Stimulated activated CD8-positive, alpha-beta memory T cell treated with anti-CD3 and anti-CD28 coated beads, Interleukin-4, amount 100 ng/mL, for 4 hours (primary cell): ENCODE data around the gene USP11.
"Not testable (repeated sequence)": the region's sequence is repeated elsewhere in the genome, so short reads cannot be mapped to it uniquely, and the experiment has no call there.

Source experiments
- DNase-seq, 2 donors: peaks; one replicate each; pipeline ENCODE4 v3.0.0-alpha.2; 2020; ENCODE audit warnings: low read depth in 2 of 2, low spot score in 1 of 2

The USP11 gene

DNA sequence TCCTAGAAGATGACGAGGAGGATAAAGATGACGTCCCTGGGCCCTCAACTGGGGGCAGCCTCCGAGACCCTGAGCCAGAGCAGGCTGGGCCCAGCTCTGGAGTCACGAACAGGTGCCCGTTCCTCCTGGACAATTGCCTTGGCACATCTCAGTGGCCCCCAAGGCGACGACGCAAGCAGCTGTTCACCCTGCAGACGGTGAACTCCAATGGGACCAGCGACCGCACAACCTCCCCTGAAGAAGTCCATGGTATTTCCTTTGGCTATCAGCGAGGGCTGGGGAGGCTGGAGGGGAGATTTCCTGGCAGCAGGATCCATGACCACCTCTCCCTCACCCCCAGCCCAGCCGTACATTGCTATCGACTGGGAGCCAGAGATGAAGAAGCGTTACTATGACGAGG, 11.9 kb downstream of the USP11 start:
- DNase-seq = no peak

DNA sequence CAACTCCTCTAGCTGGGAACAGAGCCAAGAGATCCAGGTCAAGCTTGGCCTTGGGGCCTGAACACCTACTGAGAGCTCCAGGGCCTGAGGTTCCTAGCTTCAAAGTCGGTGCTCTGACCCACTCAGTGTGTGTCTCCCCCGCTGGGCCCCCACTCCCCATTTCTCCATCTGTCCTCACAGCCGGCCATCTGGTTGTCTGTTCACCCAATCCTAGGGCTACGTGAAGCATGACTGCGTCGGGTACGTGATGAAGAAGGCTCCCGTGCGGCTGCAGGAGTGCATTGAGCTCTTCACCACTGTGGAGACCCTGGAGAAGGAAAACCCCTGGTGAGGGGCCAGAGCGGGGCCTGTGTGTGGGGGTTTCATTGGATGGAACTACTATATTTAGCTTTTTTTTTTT, 12.3 kb downstream of the USP11 start:
- DNase-seq = no peak

DNA sequence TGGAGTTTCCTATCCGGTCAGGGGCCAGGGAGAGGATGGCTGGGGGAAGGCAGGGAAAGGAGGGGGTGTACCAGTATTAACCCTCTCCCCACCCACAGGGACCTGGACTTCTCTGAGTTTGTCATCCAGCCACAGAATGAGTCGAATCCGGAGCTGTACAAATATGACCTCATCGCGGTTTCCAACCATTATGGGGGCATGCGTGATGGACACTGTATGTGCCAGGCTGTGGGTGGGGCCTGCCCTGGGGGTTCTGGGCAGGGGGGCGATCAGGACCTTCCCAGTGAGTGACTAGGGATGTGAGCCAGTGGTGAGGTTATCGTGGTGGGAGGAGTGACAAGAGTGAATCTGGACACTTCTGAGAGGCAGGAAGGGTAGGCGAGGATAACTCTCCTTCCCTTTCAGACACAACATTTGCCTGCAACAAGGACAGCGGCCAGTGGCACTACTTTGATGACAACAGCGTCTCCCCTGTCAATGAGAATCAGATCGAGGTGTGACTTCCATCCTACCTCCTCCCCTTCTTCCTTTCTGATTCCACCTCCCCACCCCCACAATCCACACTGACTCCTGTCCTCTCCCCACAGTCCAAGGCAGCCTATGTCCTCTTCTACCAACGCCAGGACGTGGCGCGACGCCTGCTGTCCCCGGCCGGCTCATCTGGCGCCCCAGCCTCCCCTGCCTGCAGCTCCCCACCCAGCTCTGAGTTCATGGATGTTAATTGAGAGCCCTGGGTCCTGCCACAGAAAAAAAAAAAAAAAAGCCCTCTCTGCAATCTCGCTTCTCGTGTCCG, 14.6 kb downstream of the USP11 start:
- DNase-seq = no peak

DNA sequence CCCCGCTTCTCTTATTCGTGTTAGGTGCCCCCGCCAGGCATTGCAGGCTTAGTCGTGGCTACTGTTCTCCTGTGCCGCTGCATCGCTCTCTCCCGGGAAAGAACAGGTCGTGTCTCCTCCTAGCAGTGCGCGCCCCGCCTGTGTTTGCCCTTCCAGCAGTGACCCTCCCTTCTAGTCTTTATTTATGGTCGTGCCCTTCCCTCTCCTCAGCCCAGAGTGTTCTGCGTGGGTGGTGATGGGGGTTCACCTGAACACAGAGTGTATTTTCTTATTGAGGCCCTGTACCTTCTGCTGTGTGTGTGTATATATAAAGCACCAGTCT, 15.2 kb downstream of the USP11 start:
- DNase-seq = no peak

DNA sequence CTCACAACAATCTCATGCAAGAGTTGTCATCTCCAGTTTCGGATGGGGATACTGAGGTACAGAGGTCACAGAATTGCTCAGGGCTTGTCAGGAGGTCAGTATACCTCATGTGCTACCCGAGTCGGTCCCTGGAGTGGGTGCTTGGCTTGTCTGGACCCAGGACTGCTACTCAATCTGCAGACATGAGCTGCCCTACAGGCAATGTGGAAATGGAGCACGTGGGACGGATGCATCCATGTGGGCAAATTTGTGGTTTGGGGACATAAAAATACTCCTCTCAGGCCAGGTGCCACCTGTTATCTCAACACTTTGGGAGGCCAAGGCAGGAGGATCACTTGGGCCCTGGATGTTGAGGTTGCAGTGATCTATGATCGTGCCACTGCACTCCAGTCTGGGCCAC, 15.8 kb downstream of the USP11 start:
- DNase-seq = no peak

DNA sequence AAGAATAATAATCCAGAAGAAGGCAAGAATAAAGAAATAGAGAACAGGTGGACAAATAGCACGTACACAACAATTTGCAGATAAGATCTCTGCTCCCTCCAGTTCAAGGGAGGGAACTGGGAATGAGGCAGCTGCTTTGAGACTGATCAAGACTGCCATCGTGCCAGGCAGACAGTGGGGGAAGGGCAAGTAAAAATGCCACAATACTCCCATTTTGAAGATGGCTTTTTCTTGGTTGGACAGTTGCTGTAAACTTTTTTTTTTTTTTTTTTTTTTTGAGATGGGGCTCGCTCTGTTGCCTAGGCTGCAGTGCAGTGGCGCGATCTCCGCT, 17.2 kb downstream of the USP11 start:
- no peak for DNase-seq

DNA sequence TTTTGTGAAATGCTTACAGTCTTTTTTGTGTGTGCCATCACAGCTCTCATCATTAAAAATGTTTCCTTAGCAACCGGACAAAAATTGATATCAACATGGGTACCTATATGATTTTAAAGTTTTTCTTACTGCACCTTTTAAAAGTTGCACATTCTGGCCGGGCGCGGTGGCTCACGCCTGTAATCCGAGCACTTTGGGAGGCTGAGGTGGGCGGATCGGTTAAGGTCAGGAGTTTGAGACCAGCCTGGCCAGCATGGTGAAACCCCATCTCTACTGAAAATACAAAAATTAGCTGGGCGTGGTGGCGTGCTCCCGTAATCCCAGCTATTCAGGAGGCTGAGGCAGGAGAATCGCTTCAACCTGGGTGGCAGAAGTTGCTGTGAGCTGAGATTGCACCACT, 24.8 kb downstream of the USP11 start:
- not testable (repeated sequence) for DNase-seq

DNA sequence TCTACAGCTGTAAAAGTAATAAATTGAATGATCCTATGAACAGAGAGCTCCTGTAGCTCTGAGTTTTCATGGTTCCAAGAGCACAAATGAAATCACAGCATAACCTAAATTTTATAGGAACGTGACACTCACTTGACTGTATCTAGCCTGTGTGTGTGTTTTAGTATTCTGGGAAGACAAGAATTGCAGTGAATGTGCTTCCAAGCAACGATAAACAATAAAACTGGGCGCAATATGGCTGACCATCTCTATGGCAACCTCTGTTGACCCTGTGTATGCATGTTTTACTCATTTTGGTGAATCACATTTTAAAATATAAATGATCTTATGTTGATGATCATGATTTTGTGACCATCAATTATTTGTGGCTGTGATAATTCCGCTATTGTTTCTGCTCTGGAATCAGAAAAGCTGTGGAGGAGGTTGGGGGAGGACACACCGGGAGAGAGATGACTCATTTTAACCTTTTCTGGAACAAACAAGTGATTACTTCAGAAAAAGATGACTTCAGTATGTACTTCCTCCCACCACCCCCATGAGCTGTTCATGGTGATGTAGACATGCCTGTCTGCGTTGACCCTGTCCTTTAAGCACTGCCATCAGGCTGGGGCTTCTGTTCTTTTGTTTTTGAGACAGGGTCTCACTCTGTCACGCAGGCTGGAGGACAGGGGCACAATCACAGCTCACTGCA, 31.8 kb downstream of the USP11 start:
- no peak for DNase-seq

DNA sequence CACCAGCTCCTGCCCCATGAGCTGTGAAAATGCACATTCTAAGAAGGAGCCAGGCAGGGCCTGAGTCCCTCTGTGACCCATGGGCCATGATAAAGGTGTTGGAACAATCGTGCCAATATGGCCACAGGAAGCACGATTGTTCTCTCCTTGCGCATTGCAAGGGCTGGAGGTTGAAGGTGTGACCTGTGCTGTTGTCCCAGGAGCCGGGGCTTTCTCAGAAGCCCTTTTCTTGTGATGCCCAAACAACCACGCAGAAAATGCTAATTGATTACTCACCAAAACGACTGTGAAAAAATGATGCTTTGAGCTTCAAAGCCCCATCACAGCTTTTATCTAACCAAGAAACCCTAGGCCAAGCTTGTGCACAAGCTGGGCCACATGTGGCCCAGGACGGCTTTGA, 33.8 kb downstream of the USP11 start:
- DNase-seq = no peak

DNA sequence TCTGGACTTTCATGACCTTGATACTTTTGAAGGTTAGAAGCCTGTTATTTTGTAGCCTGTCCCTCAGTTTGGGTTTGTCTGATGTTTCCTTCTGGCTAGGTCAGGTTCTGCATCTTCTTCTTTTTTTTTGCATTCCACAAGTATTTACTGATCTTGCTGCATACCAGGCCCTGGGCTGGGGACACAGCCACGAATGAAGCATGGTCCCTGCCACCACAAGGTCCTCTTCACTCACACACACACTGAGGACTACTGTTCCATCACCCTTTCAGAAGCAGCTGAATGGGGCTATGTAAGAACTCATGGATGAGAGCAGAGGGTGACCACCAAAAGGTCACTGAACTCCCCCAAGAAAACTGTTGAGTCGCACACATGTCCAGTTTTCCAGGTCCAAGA, 39.2 kb downstream of the USP11 start:
- DNase-seq = no peak

DNA sequence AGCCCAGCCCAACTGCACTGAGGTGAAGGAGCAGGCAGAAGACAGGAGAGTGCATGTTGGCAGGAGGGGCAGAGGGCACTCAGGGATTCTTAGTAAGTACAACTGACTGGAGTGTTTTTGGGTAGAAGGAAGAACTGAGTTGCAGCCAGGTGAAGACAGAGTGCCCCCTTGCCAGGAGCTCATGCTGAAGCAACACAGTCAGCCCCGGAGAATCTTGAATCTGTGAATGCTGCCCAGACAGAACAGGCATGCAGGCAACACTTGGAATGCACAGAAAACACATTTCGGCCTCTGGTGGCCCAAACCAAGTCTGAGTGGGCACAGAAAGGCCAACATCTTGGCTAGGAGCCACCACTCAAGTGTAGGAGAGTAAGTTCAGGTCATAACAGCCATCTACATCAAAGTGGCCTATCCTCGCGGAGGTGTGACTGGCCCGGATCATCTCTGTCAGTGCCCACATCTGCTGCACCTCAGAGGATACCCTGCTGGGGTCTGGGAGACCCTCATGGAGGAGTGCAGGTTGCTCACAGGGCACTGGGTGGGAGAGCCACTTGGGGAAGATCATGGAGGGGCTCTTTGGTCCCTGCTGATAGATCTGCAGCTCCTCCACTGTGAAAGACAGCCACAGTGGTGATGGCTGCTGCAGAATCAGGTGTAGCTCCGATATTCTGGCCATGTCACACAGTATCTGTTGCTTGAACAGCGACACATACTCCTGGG, 40.4 kb downstream of the USP11 start:
- no peak for DNase-seq

DNA sequence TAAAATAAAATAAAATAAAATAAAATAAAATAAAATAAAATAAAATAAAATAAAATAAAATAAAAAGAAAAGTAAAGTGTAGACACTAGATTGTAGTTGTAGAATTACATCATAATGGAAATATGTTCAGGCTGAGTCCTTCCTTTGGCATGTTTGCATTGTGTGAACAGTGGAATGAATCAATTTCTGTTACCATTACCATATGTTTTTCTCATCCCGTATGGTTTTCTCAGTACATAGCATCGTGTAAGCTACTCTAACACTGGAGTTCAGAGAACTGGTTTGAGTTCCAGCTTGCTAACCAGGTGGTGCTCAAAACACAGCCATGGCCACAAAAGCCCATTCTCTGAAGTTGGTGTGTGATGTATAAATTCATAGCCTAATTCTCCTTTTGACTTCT, 45.9 kb downstream of the USP11 start:
- DNase-seq = no peak

DNA sequence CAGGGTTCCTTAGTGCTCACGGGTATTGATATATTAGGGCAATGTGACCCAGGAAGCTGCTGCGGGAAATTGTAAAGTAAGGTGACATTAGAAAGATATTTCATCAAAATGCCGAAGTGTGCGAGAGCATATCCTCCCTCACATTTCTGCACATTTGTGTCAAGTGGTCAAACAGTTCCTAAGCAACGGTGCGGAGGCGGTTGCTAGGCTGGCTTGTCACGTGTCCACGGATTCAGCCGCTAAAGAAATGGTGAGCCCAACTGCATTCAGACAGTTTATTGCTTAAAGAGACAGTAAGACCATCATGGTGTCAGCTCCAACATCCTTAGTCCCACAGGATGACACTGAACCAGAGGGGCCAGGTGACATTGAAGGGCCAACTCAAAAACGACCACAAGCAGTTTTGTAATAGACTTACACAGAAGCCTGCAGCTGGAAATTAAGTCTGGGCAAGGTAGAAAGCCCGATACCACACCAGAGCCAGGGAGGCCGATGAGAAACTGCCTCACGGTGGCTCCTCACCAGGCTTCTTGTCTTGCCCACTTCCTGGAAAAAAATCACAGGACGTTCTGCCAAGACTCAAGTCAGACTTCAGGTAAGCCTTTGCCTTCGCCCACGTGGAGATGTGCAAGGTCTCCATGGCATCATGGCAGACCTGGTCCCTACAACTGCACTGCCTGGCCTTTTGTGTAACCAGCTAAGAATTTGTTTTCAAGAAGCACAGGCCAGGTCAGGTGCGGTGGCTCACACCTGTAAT, 50.4 kb downstream of the USP11 start:
- DNase-seq = no peak

DNA sequence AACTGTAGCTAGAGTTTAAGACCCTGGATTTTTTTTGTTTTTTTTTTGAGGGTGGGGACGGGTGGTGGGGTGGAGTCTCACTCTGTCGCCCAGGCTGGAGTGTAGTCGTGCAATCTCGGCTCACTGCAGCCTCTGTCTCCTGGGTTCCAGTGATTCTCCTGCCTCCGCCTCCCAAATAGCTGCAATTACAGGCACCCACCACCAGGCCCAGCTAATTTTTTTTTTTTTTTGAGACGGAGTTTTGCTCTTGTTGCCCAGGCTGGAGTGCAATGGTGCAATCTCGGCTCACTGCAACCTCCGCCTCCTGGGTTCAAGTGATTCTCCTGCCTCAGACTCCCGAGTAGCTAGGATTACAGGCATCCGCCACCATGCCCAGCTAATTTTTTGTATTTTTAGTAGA, 51.8 kb downstream of the USP11 start:
- DNase-seq = not testable (repeated sequence)

DNA sequence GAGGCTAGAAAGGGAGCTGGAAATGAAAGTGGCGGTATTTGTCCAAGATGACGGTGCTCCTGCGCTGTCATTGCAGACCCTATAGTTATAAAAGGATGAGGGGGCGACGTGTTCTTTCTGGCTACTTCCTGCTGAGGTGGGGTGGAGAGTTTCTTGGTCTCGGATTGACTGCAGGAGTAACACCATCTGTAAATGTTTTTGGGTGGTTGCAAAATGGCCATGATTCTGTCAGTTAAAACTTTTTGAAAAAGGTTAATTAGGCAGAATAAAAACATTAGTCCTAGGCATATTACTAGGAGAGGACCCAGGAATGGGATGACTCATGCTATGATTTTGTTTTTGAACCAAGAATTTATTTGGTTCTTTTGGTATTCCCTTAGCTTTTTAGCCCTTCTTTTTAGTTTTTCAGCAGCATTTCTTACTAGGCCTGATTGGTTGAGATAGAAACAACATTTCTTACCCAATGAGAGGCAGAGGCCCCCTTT, 53.1 kb downstream of the USP11 start:
- no peak for DNase-seq

DNA sequence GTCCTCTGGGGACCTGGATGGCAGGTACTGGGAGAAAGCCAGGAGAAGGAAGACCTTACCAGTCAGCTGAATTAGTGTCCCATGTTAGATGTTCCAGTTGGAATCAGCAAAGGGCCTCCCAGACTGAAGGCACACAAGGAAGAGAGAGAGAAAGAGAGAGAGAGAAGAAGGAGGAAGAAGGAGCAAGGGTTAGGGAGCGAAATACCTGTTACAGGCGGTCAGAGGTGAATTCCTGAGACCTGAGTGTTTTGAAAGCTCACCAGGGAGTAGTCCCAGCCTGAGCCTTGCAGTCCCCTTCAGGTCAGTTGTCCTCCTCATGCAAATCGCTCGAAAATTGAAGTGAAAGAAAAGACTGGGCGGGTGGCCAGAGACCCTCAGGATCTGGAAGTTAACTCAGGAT, 60.3 kb downstream of the USP11 start:
- no peak for DNase-seq

DNA sequence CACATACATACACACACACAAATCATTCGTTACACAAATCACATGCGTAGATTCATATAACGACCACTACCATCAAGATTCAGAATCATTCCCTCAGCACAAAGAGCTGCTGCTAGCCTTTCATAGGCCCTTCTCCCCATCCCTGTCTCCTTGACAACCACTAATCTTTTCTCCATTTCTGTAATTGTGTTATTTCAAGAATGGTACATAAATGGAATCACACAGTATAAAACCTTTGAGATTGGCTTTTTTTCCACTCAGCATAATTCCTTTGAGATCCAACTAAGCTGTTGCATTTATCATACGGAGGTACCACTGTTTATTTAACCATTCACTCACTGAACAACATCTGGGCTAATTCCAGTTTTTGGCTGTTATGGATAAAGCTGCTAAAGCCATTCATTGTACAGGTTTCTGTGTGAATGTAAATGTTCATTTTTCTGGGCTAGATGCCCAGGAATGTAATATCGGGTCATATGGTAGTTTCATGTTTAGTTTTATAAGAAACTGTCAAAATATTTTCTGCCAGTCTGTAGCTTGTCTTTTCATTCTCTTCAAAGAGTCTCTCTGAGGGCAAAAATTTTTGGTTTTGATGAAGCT, 64.1 kb downstream of the USP11 start:
- DNase-seq = no peak

DNA sequence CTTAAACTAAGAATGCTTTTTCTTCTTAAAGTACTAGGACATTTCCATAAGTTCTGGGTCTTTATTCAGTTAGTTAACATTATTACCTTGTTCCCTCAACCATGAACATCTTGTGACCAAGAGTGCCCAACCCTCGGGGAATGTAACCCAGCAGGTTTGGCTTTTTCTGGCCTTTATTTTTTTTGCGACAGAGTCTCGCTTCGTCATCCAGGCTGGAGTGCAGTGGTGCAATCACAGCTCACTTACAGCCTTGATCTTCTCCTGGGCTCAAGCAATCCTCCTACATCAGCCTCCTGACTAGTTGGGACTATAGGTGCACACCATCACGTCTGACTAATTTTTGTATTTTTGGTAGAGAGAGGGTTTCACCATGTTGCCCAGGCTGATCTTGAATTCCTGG, 65.1 kb downstream of the USP11 start:
- no peak for DNase-seq
